IMR-90 (cell line): Measurements from ENCODE around the gene MFSD6. TPM values are rescaled to one million over a fixed set of nuclear protein-coding genes. Genes with fewer than 3 reads are reported as not detected.

ENCODE experiments used
- ATAC-seq: fragments of 200-7000 bp; cut with Tn5 transposase; 2 replicates; pipeline ENCODE4 v1.9.1; 2020; ENCODE audit warnings: low read depth, mild to moderate bottlenecking, moderate library complexity
- BruUV-seq: library from RNA; stranded (reverse); fragments of 400-500 nt; replicated peaks from 2 replicates; lab custom pipeline; 2021; lab: Mats Ljungman, UMichigan
- CTCF ChIA-PET: fragments of 300-600 bp; formaldehyde crosslinking; extraction: SDS; loops from one replicate; lab custom pipeline; 2021; ENCODE audit warnings: antibody characterized with exemption; lab: Yijun Ruan, JAX
- POLR2A ChIA-PET: fragments of 300-600 bp; sonication (Branson Sonifier 250); formaldehyde crosslinking; loops from one replicate; lab custom pipeline; 2022; ENCODE audit warnings: antibody characterized with exemption; ENCODE audit not compliant: unreplicated experiment; lab: Charles Lee
- DNase-seq: peaks from one replicate; pipeline ENCODE4 v3.0.0; 2013
- H2AFZ ChIP-seq: replicated peaks from 2 replicates; pipeline ENCODE3; 2013; ENCODE audit warnings: low read length, mild to moderate bottlenecking; ENCODE audit not compliant: poor library complexity
- H2AK5ac ChIP-seq: 2 replicates; pipeline ENCODE4 v1.6.1; 2013; ENCODE audit warnings: low read depth, low read length, inconsistent platforms
- H2AK9ac ChIP-seq: replicated peaks from 2 replicates; pipeline ENCODE3; 2013; ENCODE audit warnings: mild to moderate bottlenecking, low read depth, low read length, moderate library complexity; ENCODE audit not compliant: poor library complexity
- H2BK120ac ChIP-seq: 2 replicates; pipeline ENCODE4 v1.6.1; 2013; ENCODE audit warnings: low read depth, low read length, inconsistent platforms
- H2BK15ac ChIP-seq: 3 replicates; pipeline ENCODE4 v1.6.1; 2013; ENCODE audit warnings: low read depth, low read length, inconsistent platforms
- H2BK20ac ChIP-seq: 2 replicates; pipeline ENCODE4 v1.6.1; 2013; ENCODE audit warnings: low read depth, mild to moderate bottlenecking, inconsistent platforms, low read length, moderate library complexity
- H2BK5ac ChIP-seq: 2 replicates; pipeline ENCODE4 v1.6.1; 2013; ENCODE audit warnings: mild to moderate bottlenecking, low read depth, low read length, inconsistent platforms; ENCODE audit not compliant: poor library complexity, severe bottlenecking
- H3K14ac ChIP-seq: replicated peaks from 2 replicates; pipeline ENCODE4 v1.6.1; 2013; ENCODE audit warnings: low read depth, low read length, inconsistent platforms
- H3K18ac ChIP-seq: 2 replicates; pipeline ENCODE4 v1.6.1; 2013; ENCODE audit warnings: low read depth, low read length, control low read depth
- H3K23ac ChIP-seq: 2 replicates; pipeline ENCODE4 v1.6.1; 2013; ENCODE audit warnings: low read depth, low read length, inconsistent platforms
- H3K27ac ChIP-seq: 2 replicates; pipeline ENCODE4 v1.5.1; 2013; ENCODE audit warnings: mild to moderate bottlenecking, control low read depth, low read length; ENCODE audit not compliant: insufficient read depth
- H3K27me3 ChIP-seq: 2 replicates; pipeline ENCODE4 v1.6.1; 2013; ENCODE audit warnings: low read length; ENCODE audit not compliant: control insufficient read depth, insufficient read depth
- H3K36me3 ChIP-seq: 2 replicates; pipeline ENCODE4 v1.6.1; 2013; ENCODE audit warnings: low read length, mixed read lengths; ENCODE audit not compliant: control insufficient read depth, insufficient read depth
- H3K4ac ChIP-seq: 2 replicates; pipeline ENCODE4 v1.6.1; 2013; ENCODE audit warnings: low read depth, low read length, inconsistent platforms
- H3K4me1 ChIP-seq: 2 replicates; pipeline ENCODE4 v1.6.1; 2013; ENCODE audit warnings: low read length, mixed read lengths; ENCODE audit not compliant: control insufficient read depth, insufficient read depth
- H3K4me2 ChIP-seq: 2 replicates; pipeline ENCODE4 v1.6.1; 2013; ENCODE audit warnings: low read depth, mild to moderate bottlenecking, control low read depth, low read length, moderate library complexity
- H3K4me3 ChIP-seq: 2 replicates; pipeline ENCODE4 v1.5.1; 2013; ENCODE audit warnings: low read depth, mild to moderate bottlenecking, control low read depth, low read length, moderate library complexity; ENCODE audit not compliant: insufficient read depth
- H3K56ac ChIP-seq: 2 replicates; pipeline ENCODE4 v1.6.1; 2013; ENCODE audit warnings: low read length, inconsistent platforms; ENCODE audit not compliant: insufficient read depth; ENCODE audit errors: extremely low read depth
- H3K79me1 ChIP-seq, 2 experiments: 2 replicates each; pipeline ENCODE4 v1.6.1; 2013; ENCODE audit warnings: low read length in 2 of 2, inconsistent platforms in 1 of 2, low read depth in 1 of 2
- H3K9ac ChIP-seq: 2 replicates; pipeline ENCODE4 v1.6.1; 2013; ENCODE audit warnings: low read depth, low read length, control low read depth
- H3K9me1 ChIP-seq: 2 replicates; pipeline ENCODE4 v1.6.1; 2013; ENCODE audit warnings: low read length, inconsistent platforms; ENCODE audit not compliant: insufficient read depth
- H3K9me3 ChIP-seq: 2 replicates; pipeline ENCODE4 v1.6.1; 2013; ENCODE audit warnings: low read length; ENCODE audit not compliant: control insufficient read depth, insufficient read depth
- H4K20me1 ChIP-seq: 2 replicates; pipeline ENCODE4 v1.6.1; 2013; ENCODE audit warnings: low read length, inconsistent platforms; ENCODE audit not compliant: insufficient read depth
- H4K5ac ChIP-seq: 2 replicates; pipeline ENCODE4 v1.6.1; 2013; ENCODE audit warnings: mild to moderate bottlenecking, low read depth, low read length, control low read depth
- H4K8ac ChIP-seq, 2 experiments: 2 replicates each; pipeline ENCODE4 v1.6.1; 2013; ENCODE audit warnings: low read depth in 2 of 2, low read length in 2 of 2, control low read depth in 1 of 2, inconsistent platforms in 1 of 2
- H4K91ac ChIP-seq: 2 replicates; pipeline ENCODE4 v1.6.1; 2013; ENCODE audit warnings: low read depth, low read length, inconsistent platforms; ENCODE audit not compliant: insufficient read depth
- CEBPB ChIP-seq: IDR thresholded peaks from 2 replicates; pipeline ENCODE4 v1.6.1; 2012; ENCODE audit warnings: low read depth, low read length, improper control_type of control experiment
- CHD1 ChIP-seq: IDR thresholded peaks from 2 replicates; pipeline ENCODE4 v1.6.1; 2012; ENCODE audit warnings: low read depth, low read length, improper control_type of control experiment
- ELK1 ChIP-seq: fragments of 150-350 bp; IDR thresholded peaks from 2 replicates; pipeline ENCODE4 v1.6.1; 2016; ENCODE audit warnings: low read depth, mild to moderate bottlenecking, low read length, moderate library complexity, borderline replicate concordance
- MAFK ChIP-seq: IDR thresholded peaks from 2 replicates; pipeline ENCODE4 v1.6.1; 2012; ENCODE audit warnings: low read depth, low read length, improper control_type of control experiment
- MAZ ChIP-seq: IDR thresholded peaks from 2 replicates; pipeline ENCODE4 v1.6.1; 2012; ENCODE audit warnings: low read depth, mild to moderate bottlenecking, low read length, improper control_type of control experiment, moderate library complexity, borderline replicate concordance
- MXI1 ChIP-seq: IDR thresholded peaks from 2 replicates; pipeline ENCODE4 v1.6.1; 2012; ENCODE audit warnings: low read depth, mild to moderate bottlenecking, low read length, moderate library complexity, borderline replicate concordance
- NFE2L2 ChIP-seq: fragments of 150-350 bp; IDR thresholded peaks from 2 replicates; pipeline ENCODE4 v1.6.1; 2016; ENCODE audit warnings: low read depth, mild to moderate bottlenecking, low read length
- RAD21 ChIP-seq: IDR thresholded peaks from 2 replicates; pipeline ENCODE4 v1.6.1; 2012; ENCODE audit warnings: low read length, improper control_type of control experiment
- RCOR1 ChIP-seq: IDR thresholded peaks from 2 replicates; pipeline ENCODE4 v1.6.1; 2012; ENCODE audit warnings: mild to moderate bottlenecking, low read length, improper control_type of control experiment; ENCODE audit not compliant: insufficient replicate concordance
- RFX5 ChIP-seq: IDR thresholded peaks from 2 replicates; pipeline ENCODE4 v1.8.0; 2012; ENCODE audit warnings: low read depth, mild to moderate bottlenecking, low read length, moderate library complexity
- SMC3 ChIP-seq: fragments of 150-350 bp; IDR thresholded peaks from 2 replicates; pipeline ENCODE4 v1.6.1; 2016; ENCODE audit warnings: low read depth, mild to moderate bottlenecking, antibody characterized with exemption, low read length, moderate library complexity
- WGBS, 2 experiments: methylation state at CpG; one replicate each; pipeline versions ENCODE4 v1.1.5 to v1.1.7; 2013; ENCODE audit warnings: missing lambda C conversion rate in 2 of 2; ENCODE audit not compliant: insufficient read length in 1 of 2; ENCODE audit errors: extremely low coverage in 2 of 2; 5-methylcytosine and 5-hydroxymethylcytosine counted together
- dilution Hi-C: fragments of 300-500 bp; cut with HindIII; formaldehyde crosslinking; loops from one replicate; pipeline ENCODE4 v1.14.3; 2018; ENCODE audit warnings: low sequenced_read_pairs; ENCODE audit not compliant: unreplicated experiment
- in situ Hi-C: fragments of 300-500 bp; cut with MboI; formaldehyde crosslinking; loops from 3 replicates; pipeline ENCODE4 v1.14.3; 2019; ENCODE audit warnings: low sequenced_read_pairs, inconsistent platforms, mixed read lengths
- intact Hi-C: fragments of 100-400 bp; cut with micrococcal nuclease; formaldehyde crosslinking; loops from 2 replicates; pipeline ENCODE4 v1.10.0; 2022
- polyA plus RNA-seq, 3 experiments: library from polyadenylated mRNA; depleted of rRNA; stranded (reverse); fragments of >200 nt; gene quantifications; 2 replicates each; pipeline ENCODE4 v1.2.3, GENCODE V29; 2012; ENCODE audit warnings: low replicate concordance in 1 of 3
- total RNA-seq: library from RNA; depleted of rRNA; stranded (reverse); fragments of >200 nt; gene quantifications from 2 replicates; pipeline ENCODE4 v1.2.3, GENCODE V29; 2012

MFSD6 gene
- total and polyA plus RNA-seq, 2 of the 4 experiments (the other 2 are of a cell fraction) = 4.2 to 7.7 TPM

GRCh38 chr2:190469771-190470170 lies 61.6 kb downstream of the MFSD6 start:
- Histone ChIP-seq H3K56ac (peak overlapping the region; percentile 37; the same call in 1 of the 2 replicates), H2BK15ac (peak overlapping the region; percentile 81; the same call in 2 of the 3 replicates), H3K4ac (peak overlapping the region; percentile 94), H3K9me3 (no peaks in the 10 kb centered on the region), H3K4me1 (peaks cover 15% of the 10 kb centered on the region), H3K79me1 (no peaks in the 10 kb centered on the region; a peak in 1 of 4 replicates), H2AFZ (no peak overlapping the region), H2BK5ac (peak overlapping the region; percentile 97), H3K27me3 (no peaks in the 10 kb centered on the region), H3K9me1 (peaks cover 11% of the 10 kb centered on the region), H4K91ac (peak overlapping the region; percentile 58; the same call in 1 of the 2 replicates), H4K20me1 (no peaks in the 10 kb centered on the region; the same call in 1 of the 2 replicates), H4K8ac (peak overlapping the region in 1 of 2 experiments; percentile 94; a peak in 2 of 4 replicates), H2AK9ac (peak overlapping the region; percentile 2), H3K27ac (peak overlapping the region; percentile 96; the same call in 1 of the 2 replicates), H3K4me2 (peak overlapping the region; percentile 48), H3K23ac (peak overlapping the region; percentile 77; the same call in 1 of the 2 replicates), H2BK20ac (peak overlapping the region; percentile 93), H2AK5ac (peak overlapping the region; percentile 65), H3K9ac (peak overlapping the region; percentile 27; the same call in 1 of the 2 replicates), H3K14ac (peak overlapping the region; percentile 92), H3K18ac (peak overlapping the region; percentile 100), H3K4me3 (no peak overlapping the region), H4K5ac (peak overlapping the region; percentile 100), H2BK120ac (peak overlapping the region; percentile 97), H3K36me3 (no peaks in the 10 kb centered on the region; the same call in 1 of the 2 replicates)
- no TSS peak for BruUV-seq
- in situ Hi-C loops = no loop called here
- ChIA-PET CTCF (interaction anchor here (0.6 kb wide), 1 partner anchor 69 kb away, joined by 3 read pairs; no protein-coding TSS in a partner anchor), POLR2A (no interaction called here)
- dilution Hi-C loops = no loop called here
- intact Hi-C loops = loop anchor here (5.0 kb wide), 1 partner anchor 62 kb away; the partner anchor contains the start of gene MFSD6
- peak; percentile 55 for DNase-seq
- no peak for TF ChIP-seq MAFK
- TF ChIP-seq RCOR1 = no peak
- TF ChIP-seq RFX5 = no peak
- TF ChIP-seq NFE2L2 = no peak
- TF ChIP-seq MXI1 = no peak
- no peak for TF ChIP-seq CEBPB
- TF ChIP-seq ELK1 = no peak
- TF ChIP-seq CHD1 = no peak
- TF ChIP-seq RAD21 = no peak
- no peak for TF ChIP-seq SMC3
- TF ChIP-seq MAZ = no peak
- ATAC-seq = no peak
- WGBS, 2 experiments = no CpG with 5 or more reads among the region's 2 CpGs
